ENCODE data around the gene EWSR1.
"Not testable (repeated sequence)": the region's sequence is repeated elsewhere in the genome, so short reads cannot be mapped to it uniquely, and the experiment has no call there.

EWSR1 gene, protein sequence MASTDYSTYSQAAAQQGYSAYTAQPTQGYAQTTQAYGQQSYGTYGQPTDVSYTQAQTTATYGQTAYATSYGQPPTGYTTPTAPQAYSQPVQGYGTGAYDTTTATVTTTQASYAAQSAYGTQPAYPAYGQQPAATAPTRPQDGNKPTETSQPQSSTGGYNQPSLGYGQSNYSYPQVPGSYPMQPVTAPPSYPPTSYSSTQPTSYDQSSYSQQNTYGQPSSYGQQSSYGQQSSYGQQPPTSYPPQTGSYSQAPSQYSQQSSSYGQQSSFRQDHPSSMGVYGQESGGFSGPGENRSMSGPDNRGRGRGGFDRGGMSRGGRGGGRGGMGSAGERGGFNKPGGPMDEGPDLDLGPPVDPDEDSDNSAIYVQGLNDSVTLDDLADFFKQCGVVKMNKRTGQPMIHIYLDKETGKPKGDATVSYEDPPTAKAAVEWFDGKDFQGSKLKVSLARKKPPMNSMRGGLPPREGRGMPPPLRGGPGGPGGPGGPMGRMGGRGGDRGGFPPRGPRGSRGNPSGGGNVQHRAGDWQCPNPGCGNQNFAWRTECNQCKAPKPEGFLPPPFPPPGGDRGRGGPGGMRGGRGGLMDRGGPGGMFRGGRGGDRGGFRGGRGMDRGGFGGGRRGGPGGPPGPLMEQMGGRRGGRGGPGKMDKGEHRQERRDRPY

DNA sequence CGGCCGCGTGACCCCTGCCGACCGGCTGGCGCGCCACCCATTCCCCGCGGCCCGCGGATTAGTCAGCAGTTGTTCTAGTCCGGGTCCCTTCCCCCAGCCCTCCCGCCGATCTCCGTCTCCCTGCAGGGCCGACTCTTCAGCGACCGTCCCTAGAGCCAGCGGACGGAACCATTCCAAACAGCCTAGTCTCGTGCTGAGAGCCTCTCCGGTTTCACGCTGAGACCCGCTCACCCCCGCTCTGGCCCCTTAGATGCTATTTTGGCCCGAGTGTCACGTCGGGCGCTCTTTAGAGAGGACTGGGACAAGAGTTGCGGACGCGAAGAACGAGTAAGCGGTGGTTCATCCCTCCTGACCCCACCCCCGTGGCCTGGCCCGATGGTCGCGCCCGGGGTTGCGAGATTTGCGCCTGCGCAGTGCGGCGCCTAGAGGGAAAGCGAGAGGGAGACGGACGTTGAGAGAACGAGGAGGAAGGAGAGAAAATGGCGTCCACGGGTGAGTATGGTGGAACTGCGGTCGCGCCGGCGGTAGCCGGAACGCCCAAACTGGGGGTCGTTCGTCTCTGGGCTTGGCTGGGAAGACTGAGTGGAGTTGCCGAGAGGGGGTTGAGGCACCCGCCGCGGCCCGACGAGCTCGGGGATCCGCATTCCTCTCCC, at the start of gene EWSR1, which contains the start of gene RHBDD3:
Gene EWSR1, plus strand, starts transcription at position 411 of the 653 bp plus-strand sequence. Its CDS starts 69 bp downstream, at position 480.
Gene RHBDD3, minus strand, starts transcription at position 124 of the 653 bp plus-strand sequence. CDS start 2,355 bp downstream, outside the sequence.
- DNase-seq = peak; percentile 72 to 91

DNA sequence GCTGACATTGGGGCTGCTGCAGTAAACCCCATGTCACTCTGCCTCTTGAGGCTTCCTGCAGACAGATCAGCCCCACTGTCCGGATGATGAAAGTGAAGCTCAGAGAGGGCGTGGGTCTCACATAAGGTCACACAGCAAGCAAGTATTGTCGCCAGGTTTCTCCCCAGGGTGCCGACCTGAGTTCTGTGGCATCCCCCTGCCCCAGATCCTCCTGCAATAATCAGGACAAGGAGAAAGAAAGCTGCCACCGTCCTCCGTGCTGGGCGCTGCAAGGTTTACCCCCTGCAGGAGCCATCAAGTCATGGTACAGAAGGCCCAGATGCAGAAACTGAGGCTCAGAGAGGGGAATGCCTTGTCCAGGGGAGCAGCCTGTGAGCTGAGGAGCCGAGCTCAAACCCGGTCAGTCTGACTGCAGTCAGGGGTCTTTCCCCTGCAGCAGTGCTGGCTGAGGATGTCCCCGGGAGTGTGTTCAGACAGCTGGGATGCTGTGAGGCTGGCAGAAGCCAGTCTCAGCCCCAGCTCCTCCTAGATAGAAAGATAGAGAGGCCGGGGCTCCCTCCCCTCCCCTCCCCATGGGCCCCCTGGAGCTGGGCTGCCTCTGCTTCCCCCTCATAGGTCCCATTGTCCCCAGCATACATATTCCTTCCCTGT, 49.2 kb upstream of the EWSR1 start:
- no peak for DNase-seq

DNA sequence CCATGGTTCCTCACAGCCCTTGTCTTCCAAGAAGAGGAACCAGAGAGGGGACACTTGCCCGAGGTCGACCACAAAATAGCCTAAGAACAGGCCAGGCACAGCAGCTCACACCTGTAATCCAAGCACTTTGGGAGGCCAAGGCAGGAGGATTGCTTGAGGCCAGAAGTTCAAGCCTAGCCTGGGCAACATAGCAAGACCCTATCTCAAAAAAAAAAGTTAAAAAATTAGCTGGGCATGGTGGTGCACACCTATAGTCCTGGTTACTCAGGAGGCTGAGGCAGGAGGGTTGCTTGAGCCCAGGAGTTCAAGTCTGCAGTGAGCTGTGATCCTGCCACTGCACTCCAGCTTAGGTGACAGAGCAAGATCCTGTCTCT, 48.7 kb upstream of the EWSR1 start:
- DNase-seq = not testable (repeated sequence)

DNA sequence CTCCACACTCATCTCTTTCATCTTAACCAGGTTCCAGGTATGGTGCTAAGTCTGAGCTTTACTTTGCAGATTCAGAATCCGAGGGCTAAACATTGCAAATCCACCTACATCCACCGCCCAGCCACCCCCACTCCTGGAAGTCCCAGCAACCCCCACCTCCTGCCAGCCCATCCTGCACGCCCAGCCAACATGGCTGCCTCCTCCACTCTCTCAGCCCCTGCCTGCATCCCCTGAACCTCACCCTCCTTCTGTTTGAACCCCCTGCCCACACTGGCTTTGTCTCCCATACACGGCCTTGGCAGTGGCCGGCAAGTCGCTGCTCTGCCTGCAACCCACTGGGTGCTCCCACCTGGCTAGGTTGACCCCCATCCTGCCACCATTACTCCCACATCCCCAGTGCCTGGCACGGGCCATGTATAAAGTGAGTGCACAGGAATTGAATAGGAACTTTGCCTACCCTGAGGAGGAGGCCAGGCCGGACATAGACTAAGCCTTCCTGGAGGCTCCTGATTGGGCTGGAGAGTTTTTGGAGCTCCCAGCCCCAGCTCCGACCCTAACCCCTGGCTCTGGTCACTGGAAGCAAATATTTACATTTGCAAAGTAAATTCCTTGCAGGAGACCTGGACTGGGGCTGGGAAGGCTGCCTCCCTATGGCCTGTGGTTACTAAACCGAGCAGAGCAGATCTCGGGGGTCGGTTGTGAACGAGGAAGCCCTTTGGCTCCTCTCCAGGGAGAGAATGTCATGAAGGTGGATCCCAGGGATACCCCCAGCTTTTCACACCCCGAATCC, 48.0 kb upstream of the EWSR1 start:
- no peak for DNase-seq

DNA sequence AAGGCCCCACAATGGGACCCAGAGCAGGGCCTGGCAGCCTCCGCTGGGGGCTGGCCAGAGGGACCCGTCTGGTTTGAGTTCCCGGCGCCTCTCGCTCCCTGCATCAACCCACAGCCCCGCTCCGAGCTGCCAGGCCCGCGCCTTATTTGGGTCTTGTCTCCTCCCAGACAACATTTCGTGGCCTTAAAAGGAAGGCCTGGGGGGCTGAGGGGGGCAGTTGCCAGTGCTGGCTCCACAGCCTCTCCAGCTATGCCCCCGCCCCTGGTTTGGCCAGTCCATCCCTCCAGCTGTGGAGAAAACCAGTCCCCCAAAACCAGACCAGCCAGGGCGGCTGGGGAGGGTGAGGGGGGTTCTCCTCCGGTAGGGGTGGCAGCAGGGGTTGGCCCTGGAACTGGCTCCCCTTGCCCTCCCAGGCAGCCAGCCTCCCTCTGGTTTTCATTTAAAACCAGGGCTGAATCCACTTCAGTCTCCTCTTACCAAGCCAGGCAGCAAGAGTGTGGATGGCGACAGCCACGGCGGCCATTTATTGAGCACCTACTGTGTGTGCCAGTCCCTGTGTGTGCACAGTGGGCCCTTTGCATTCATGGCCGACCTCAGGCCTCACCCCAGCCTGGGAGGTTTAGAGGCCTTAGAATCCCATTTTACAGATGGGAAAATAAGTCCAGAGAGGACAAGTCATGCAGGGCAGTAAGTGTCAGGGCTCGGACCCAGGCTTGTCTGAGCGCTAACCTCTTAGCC, 43.8 kb upstream of the EWSR1 start:
- DNase-seq = no peak

DNA sequence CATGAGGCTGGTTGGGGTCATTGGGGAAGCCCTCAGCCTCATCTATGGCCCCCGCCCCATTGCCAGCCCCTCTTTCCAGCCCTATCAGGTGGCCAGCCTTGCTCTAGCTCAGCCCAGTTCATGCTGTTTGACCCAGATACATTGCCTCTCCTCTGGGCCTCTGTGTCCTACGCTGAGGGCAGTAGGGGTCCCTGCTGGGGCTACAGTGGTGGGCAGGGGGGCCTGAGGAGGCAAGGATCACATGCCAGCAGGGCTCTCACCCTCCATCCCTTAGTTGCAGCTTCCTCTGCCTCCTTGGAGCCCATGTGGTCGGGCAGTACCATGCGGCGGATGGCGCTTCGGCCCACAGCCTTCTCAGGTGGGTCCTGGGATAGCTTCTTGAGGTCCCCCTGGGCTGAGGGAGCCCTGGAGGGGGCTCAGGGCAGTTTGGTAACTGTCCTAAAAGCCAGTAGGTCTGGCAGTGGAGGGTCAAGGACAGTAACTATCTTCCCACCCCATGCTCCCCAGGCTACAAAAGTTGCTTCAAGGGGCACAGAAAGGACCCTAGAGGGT, 43.1 kb upstream of the EWSR1 start:
- no peak for DNase-seq

DNA sequence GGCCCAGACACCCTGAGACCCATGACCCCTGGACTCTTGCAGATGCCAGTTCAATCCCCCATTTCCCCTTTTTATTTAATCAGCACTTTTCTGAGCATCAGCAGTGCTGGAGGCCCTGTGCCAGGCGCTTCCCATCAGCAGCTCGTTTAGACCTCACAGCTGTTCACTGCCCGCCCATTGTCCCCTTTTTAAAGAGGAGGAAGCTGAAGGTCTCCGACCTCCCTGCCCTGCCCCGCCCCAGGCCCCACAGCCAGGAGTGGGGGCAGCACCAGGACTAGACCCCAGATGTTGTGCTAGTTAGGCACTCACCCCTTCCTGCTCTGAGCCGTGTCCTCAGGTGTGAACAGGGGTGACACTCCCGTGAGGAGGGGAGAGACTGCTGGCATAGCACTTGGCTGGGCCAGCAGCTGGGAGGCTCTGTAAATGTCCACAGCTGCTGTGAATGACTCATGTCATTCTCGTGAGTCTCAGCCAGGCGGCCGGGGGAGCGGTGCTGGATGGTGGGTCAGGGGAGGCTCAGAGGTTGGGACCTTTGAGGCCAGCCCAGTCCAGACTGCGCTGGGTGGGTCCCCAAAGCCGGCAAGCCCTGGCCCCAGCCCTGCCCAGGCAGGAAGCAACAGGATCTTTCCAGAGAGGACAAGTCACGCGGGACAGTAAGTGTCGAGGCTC, 42.5 kb upstream of the EWSR1 start:
- DNase-seq = no peak

DNA sequence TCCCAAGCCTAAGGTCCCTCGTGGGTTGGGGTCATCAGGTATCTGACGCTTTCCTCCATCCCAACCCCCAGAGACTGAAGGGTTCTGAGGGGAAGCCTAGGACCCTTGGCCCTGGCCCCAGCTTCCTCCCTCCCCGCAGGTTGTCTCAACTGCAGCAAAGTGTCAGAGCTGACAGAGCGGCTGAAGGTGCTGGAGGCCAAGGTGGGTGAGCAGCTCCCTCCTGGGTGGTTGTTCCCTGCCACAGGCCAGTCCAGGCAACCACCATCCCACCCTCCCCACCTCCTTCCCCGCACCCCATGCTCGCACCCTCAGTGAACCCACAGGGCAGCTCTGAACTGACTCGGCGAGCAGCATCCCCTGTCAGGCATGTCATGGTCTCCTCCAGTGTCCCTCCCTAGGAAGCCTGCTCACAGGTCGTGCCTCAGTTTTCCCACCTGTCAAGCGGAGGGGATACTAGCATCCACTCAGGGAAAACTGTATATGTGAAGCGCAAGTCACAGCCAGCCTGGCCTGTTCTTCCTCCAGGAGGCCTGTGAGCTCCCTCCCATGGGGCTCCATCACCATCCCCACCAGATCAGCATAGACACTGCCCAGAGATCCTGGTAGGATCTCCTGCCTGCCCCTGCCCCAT, 41.6 kb upstream of the EWSR1 start:
- DNase-seq = no peak

DNA sequence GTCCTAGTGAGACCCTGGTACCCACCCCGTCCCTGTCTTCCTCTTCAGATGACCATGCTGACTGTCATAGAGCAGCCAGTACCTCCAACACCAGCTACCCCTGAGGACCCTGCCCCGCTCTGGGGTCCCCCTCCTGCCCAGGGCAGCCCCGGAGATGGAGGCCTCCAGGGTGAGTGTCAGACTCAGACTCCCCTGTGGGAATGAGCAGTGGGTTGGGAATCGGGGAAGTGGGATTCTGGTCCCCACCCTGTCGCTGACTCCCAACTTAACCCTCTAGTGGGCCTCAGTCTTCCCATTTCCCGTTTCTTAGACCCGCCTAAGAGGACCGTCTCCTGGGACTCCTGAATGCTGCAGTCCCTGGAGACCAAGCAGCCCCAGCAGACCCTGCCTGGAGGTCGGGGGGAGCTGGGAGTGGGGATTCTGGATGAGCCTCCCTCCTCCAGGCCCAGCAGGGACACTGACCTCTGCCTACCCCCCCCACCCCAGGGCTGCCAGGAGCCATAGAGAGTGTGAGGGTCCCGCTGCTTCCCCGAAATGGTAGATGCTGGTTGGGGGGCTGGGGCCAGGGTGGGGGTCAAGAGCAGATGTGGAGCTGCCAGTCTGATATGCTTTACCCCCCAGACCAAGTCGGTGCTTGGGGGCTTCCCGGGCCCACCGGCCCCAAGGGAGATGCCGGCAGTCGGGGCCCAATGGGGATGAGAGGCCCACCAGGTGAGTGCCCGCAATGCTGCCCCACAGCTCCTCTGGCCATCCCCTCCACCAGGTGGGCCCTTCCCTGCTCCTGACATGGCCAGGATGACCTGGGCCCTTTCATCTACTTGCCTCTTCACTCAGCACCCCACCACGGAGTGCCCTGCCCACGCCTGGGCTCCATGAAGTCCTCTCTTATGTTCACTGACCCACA, 36.8 kb upstream of the EWSR1 start:
- DNase-seq = no peak

DNA sequence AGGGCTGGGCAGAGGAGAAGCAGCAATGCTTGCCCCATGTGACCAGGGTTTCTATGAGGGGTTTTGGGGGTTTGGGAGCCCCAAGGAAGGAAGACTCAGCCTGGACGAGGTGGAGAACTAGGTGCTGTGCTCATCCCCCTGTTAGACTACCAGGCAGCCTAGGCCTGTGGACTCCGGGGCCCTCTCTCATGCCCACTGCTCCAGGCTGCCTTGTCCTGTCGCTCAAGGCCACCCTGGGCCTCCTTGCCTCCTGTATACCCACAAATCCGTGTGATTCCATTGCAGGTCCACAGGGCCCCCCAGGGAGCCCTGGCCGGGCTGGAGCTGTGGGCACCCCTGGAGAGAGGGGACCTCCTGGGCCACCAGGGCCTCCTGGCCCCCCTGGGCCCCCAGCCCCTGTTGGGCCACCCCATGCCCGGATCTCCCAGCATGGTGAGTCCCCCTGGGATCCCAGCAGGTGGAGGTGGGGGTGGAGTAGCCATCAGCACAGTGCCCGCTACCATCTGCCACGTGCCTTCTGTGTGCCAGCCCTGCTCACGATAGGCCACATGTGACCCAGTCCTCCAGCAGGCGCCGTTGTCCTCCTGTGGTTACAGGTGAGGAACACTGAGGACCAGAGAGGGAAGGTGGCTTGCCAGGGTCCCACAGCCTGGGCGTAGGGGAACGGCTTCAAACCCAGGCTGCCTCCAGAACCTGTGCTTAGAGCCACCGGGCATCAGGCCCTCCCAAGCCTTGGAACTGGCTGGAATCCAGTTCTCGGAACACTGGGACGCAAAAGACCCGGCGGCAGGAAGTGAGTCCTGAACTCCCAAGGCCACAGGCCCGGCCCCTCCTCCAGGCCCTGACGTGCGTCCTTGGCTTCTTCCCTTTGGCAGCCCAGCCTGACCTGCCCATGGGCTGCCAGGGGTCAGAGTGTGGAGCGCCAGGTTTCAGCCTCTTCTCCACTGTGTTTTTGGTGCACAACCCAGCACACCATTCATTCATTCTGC, 35.8 kb upstream of the EWSR1 start:
- DNase-seq = no peak

DNA sequence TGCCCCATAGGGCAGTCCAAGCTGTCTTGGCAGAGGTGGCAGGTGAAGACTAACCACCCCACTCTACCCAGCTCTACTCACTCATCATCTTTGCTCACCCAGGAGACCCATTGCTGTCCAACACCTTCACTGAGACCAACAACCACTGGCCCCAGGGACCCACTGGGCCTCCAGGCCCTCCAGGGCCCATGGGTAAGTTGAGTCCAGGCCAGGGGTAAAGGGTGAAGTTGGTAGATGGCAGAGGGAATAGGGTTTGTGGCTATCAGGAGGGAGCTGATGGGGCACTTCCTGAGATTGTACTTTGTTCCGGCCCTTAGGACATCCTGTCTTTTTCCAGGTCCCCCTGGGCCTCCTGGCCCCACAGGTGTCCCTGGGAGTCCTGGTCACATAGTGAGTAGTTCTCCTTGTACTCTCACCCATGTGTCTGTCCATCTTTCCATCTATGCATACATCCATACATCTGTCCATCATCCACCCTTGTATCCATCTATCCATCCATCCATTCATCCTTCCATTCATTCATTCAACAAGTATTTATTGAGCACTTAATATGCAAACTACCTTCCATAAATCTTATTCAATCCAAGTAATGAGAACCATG, 34.7 kb upstream of the EWSR1 start:
- no peak for DNase-seq

DNA sequence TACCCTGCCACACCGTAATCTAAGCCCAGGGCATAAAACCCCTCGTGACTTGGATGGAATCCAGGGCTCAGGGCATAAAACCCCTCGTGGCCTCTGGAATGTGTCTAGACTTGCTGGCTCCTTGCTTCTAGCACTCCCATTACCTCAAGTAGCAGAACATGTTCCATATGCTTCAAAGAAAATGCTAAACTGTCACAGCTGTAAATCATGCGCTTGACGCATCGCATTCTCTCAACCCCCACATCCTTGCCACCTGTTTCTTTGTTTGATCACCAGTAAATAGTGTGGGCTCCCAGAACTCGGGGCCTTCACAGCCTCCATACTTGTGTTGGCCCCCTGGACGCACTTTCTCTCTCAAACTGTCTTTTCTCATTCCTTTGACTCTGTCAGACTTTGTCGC, 27.6 kb upstream of the EWSR1 start:
- not testable (repeated sequence) for DNase-seq

DNA sequence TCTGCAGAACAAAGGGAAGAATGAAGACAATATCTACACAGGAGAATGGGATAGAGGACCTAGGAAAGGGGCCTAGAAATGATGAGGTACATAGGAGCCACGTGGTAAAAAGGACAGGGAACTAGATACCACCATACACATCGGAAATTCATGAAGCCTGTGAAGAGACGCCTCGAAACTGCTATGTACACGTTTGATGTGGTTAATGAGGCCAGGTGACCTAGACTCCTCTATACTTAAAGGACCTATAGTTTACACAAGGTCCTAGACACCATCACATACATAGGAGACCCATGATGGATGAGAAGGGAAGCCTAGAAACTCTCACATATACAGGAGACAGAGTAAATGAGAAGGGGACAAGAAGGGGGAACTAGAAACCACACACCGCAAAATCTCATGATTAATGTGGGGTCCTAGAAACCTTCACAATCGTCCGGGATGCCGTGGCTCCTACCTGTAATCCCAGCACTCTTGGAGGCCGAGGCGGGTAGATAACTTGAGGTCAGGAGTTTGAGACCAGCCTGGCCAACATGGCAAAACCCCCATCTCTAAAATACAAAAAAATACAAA, 24.1 kb upstream of the EWSR1 start:
- DNase-seq = no peak

DNA sequence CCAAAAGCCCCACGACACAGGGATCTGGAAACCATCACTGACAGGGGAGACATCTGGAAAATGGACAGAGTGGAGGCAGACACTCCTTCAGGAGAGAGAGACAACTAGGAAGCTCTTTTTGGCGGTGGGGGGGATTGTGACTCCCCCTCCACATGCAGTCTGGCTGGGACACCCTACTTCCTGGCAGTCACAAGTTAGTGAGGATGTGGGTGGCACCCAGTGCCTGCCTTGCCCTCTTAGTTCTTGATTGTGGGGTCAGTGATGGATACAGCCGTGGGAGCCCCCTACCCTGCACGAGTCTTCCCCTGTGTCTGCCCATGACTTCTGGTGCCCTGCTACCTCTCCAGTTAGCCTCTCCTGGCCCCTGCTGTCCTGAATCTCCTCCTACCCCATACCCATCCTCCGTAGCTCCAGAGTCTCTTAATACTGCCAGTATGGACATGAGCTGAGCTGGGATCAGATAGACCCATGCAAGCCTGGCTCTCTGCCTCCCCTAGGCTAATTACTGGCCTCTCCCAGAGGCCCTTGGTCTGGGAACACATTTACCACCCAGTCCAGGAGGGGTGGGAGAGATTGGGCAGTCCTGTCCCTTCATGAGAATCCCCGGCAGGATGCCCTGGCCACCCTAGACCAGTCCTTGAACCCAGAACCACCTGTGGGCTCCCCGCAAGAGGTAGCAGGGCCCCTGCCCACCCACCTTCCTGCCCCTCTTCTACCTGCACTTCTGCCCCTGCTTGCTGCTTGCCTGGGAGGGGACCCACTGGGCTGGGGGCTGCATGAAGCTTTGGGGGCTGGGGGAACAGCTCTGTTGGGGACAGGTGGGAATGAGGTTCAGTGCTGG, 23.1 kb upstream of the EWSR1 start:
- DNase-seq = no peak

DNA sequence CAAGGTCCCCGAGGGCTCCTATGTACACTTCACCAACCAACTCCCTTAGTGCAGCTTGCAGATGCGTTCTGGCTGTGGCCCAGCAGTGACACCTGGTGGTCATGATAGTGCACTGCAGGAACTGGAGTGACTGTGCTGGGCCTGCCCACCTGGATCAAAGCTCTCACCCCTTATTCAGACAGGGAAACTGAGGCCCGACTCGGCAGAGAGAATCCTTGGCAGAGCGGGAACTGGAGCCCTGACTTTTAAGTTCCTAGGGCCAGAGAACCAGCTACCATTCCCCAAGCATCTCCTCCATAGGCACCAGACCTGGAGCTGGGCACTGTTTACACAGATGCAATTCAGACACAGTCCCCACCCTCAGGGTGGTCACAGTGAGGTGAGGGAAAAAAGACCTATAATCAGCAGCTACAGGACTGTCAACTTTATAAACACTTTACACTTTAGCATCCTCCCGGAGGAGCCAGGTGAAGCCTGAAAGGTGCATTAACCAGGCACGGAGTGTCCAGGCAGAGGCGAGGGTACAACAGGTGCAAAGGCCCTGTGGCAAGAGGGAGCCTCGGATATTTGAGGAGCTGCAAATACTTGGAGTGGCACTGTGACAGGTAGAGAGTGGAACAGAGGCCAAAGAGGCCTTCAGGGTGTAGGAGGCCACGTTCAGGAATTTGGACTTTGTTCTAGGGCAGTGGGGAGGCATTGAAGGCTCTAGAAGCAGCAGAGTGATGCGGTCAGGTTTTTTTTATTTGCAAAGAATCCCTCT, 22.3 kb upstream of the EWSR1 start:
- peak in 1 of 2 experiments; percentile 19 for DNase-seq

Measured in SW 1271 (cell line).